HEK293T (cell line): Measurements from ENCODE around the gene PRR7.
"Not testable (repeated sequence)": the region's sequence is repeated elsewhere in the genome, so short reads cannot be mapped to it uniquely, and the experiment has no call there.

Source experiments
- CTCF ChIA-PET: fragments of 350-600 bp; formaldehyde crosslinking; extraction: SDS; loops from one replicate; lab custom pipeline; 2021; ENCODE audit warnings: antibody characterized with exemption, inconsistent platforms; lab: Yijun Ruan, JAX
- POLR2A ChIA-PET: fragments of 350-600 bp; formaldehyde crosslinking; extraction: SDS; loops from one replicate; lab custom pipeline; 2020; ENCODE audit warnings: antibody characterized with exemption, inconsistent platforms; lab: Yijun Ruan, JAX
- DNase-seq: peaks from one replicate; pipeline ENCODE4 v3.0.0; 2012; ENCODE audit warnings: mixed read lengths; ENCODE audit errors: extremely low spot score
- ARNT ChIP-seq: fragments of 450-650 bp; IDR thresholded peaks from 2 replicates; pipeline ENCODE4 v1.6.1; 2017; ENCODE audit warnings: mild to moderate bottlenecking
- BHLHE40 ChIP-seq: fragments of 450-650 bp; IDR thresholded peaks from 2 replicates; pipeline ENCODE4 v1.6.1; 2016; ENCODE audit warnings: mild to moderate bottlenecking, moderate library complexity, borderline replicate concordance
- CTBP1 ChIP-seq: fragments of 450-650 bp; IDR thresholded peaks from 2 replicates; pipeline ENCODE4 v1.6.1; 2016; ENCODE audit warnings: borderline replicate concordance
- ELF4 ChIP-seq: fragments of 450-650 bp; IDR thresholded peaks from 2 replicates; pipeline ENCODE4 v1.6.1; 2017; ENCODE audit warnings: antibody characterized with exemption
- FOXA1 ChIP-seq: fragments of 450-650 bp; IDR thresholded peaks from 2 replicates; pipeline ENCODE4 v1.6.1; 2016; ENCODE audit warnings: mild to moderate bottlenecking
- FOXK2 ChIP-seq: fragments of 450-650 bp; IDR thresholded peaks from 2 replicates; pipeline ENCODE4 v1.6.1; 2016; ENCODE audit warnings: mild to moderate bottlenecking
- FOXM1 ChIP-seq: fragments of 450-650 bp; IDR thresholded peaks from 2 replicates; pipeline ENCODE4 v1.6.1; 2017; ENCODE audit warnings: mild to moderate bottlenecking, borderline replicate concordance
- HDGF ChIP-seq: fragments of 450-650 bp; IDR thresholded peaks from 2 replicates; pipeline ENCODE4 v1.6.1; 2017; ENCODE audit warnings: antibody characterized with exemption, borderline replicate concordance
- L3MBTL2 ChIP-seq: fragments of 450-650 bp; conservative IDR thresholded peaks from 2 replicates; pipeline ENCODE4 v1.6.1; 2016; ENCODE audit warnings: mild to moderate bottlenecking
- LEF1 ChIP-seq: fragments of 450-650 bp; IDR thresholded peaks from 2 replicates; pipeline ENCODE4 v1.6.1; 2017; ENCODE audit warnings: mild to moderate bottlenecking, borderline replicate concordance
- NFRKB ChIP-seq: fragments of 450-650 bp; IDR thresholded peaks from 2 replicates; pipeline ENCODE4 v1.6.1; 2016; ENCODE audit warnings: mild to moderate bottlenecking, moderate library complexity
- PKNOX1 ChIP-seq: fragments of 450-650 bp; IDR thresholded peaks from 2 replicates; pipeline ENCODE4 v1.6.1; 2016
- SP1 ChIP-seq: fragments of 450-650 bp; IDR thresholded peaks from 2 replicates; pipeline ENCODE4 v1.6.1; 2017
- SUZ12 ChIP-seq: fragments of 450-650 bp; IDR thresholded peaks from 2 replicates; pipeline ENCODE4 v1.6.1; 2016; ENCODE audit warnings: mild to moderate bottlenecking
- TARDBP ChIP-seq: fragments of 450-650 bp; IDR thresholded peaks from 2 replicates; pipeline ENCODE4 v1.6.1; 2016
- ZNF384 ChIP-seq: fragments of 450-650 bp; IDR thresholded peaks from 2 replicates; pipeline ENCODE4 v1.6.1; 2016

The PRR7 gene

GRCh38 chr5:177412603-177413233, 33.9 kb upstream of the PRR7 start:
- POLR2A ChIA-PET: no interaction called here
- CTCF ChIA-PET: no interaction called here
- TF ChIP-seq ZNF384 (no peak), BHLHE40 (no peak), FOXM1 (no peak), TARDBP (no peak), PKNOX1 (no peak), FOXA1 (no peak), NFRKB (no peak), SUZ12 (no peak)
- DNase-seq: no peak

GRCh38 chr5:177414481-177414880, 32.1 kb upstream of the PRR7 start:
- POLR2A ChIA-PET: interaction anchor here (4.9 kb wide), 1 partner anchor 12 kb away, joined by 19 read pairs; the partner anchor contains the start of gene GRK6
- TF ChIP-seq BHLHE40 (no peak), FOXA1 (no peak), ELF4 (no peak), PKNOX1 (no peak), TARDBP (no peak), FOXM1 (no peak), LEF1 (no peak), HDGF (no peak), SUZ12 (no peak), FOXK2 (no peak), NFRKB (no peak), CTBP1 (no peak), SP1 (no peak)
- CTCF ChIA-PET: interaction anchor here (0.9 kb wide), 1 partner anchor 32 kb away, joined by 3 read pairs; no protein-coding TSS in a partner anchor
- DNase-seq: no peak

- ChIA-PET CTCF (interaction anchor here (0.7 to 1.5 kb wide), 3 partner anchors 8 to 757 kb away, joined by 3 to 7 read pairs (median 4); no protein-coding TSS in a partner anchor), POLR2A (interaction anchor here (4.9 kb wide), 1 partner anchor 9 kb away, joined by 19 read pairs; the partner anchor contains the start of gene GRK6)
- not testable (repeated sequence) for DNase-seq
Observed at GRCh38 chr5:177417081-177417480, 29.5 kb upstream of the PRR7 start.

DNA sequence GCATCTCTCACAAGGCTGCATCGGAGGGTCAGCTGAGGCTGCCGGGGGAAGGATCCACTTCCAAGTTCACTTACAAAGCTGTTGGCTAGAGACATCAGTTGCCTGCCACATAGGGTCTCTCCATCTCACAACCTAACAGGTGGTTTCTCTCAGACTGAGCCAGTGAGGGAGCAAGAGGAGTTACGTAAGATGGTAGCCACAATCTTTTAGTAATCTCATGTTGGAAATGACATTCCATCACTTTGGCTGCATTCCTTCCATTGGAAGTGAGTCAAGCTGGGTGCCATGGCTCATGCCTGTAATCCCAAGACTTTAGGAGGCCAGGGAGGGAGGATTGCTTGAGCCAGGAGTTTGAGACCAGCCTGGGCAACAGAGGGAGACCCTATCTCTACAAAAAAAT, 27.6 kb upstream of the PRR7 start:
- TF ChIP-seq ZNF384 (no peak), BHLHE40 (no peak), L3MBTL2 (no peak), FOXM1 (no peak), CTBP1 (no peak), SP1 (no peak), HDGF (no peak), ARNT (no peak), FOXA1 (no peak), LEF1 (no peak), FOXK2 (no peak), NFRKB (no peak), ELF4 (no peak), PKNOX1 (no peak)
- CTCF ChIA-PET: interaction anchor here (1.0 kb wide), 1 partner anchor 30 kb away, joined by 3 read pairs; no protein-coding TSS in a partner anchor
- POLR2A ChIA-PET: no interaction called here
- no peak for DNase-seq

- CTCF ChIA-PET: interaction anchor here (0.7 kb wide), 1 partner anchor 114 kb away, joined by 4 read pairs; no protein-coding TSS in a partner anchor
- POLR2A ChIA-PET, DNase-seq: not testable (repeated sequence)
Observed at GRCh38 chr5:177420472-177420871, 26.1 kb upstream of the PRR7 start.

GRCh38 chr5:177421062-177421798, 25.4 kb upstream of the PRR7 start:
- DNase-seq: no peak
- TF ChIP-seq ARNT: no peak
- no peak for TF ChIP-seq NFRKB
- no peak for TF ChIP-seq LEF1
- TF ChIP-seq ZNF384: no peak
- no peak for TF ChIP-seq SUZ12
- TF ChIP-seq CTBP1: no peak
- ChIA-PET POLR2A (no interaction called here), CTCF (interaction anchor here (0.6 kb wide), 1 partner anchor 17 kb away, joined by 3 read pairs; no protein-coding TSS in a partner anchor)
